ENCODE results near the gene SUSD4. TPM values are rescaled to one million over a fixed set of nuclear protein-coding genes. Genes with fewer than 3 reads are reported as not detected.

SUSD4 gene
- total and polyA plus RNA-seq, 2 of the 8 experiments (the other 6 are each of a cell fraction or from before 2014, with no cell fraction given), result 3.9 to 5.2 TPM

GRCh38 chr1:223200903-223201302 lies 163.1 kb downstream of the SUSD4 start:
- H2AK5ac ChIP-seq (ENCODE audit: low read depth, low read length), result no peak overlapping the region
- H3K56ac ChIP-seq (replicated peaks; ENCODE audit: insufficient read length, low read depth, low read length), result no peak overlapping the region
- H3K9me3 ChIP-seq (ENCODE audit: insufficient read depth in 2 of 2, low read depth in 1 of 2, low read length in 1 of 2), result no peaks in the 10 kb centered on the region
- H3K23ac ChIP-seq (ENCODE audit: insufficient read length), result no peak overlapping the region
- H3K14ac ChIP-seq (ENCODE audit: insufficient read length), result no peak overlapping the region
- no peaks in the 10 kb centered on the region for H3K36me3 ChIP-seq (ENCODE audit: control insufficient read depth in 2 of 4, insufficient read depth in 4 of 4, low read length in 3 of 4)
- H4K5ac ChIP-seq (ENCODE audit: insufficient read length, low read depth, low read length), result no peak overlapping the region
- H3K27me3 ChIP-seq (replicated peaks in 1 of 4; ENCODE audit: control insufficient read depth in 3 of 4, extremely low read depth in 1 of 4, insufficient read depth in 3 of 4, low read length in 3 of 4), result no peaks in the 10 kb centered on the region
- H3K4me2 ChIP-seq (ENCODE audit: insufficient read depth in 1 of 2, low read depth in 2 of 2, low read length in 2 of 2), result no peak overlapping the region
- FAIRE-seq (no peak), DNase-seq (ENCODE audit: low read depth in 1 of 2, low spot score in 2 of 2) (no peak)
- no peaks in the 10 kb centered on the region; a peak in 1 of 7 replicates for H3K4me1 ChIP-seq (replicated peaks in 1 of 4; ENCODE audit: control insufficient read depth in 3 of 4, insufficient read depth in 4 of 4, low read length in 3 of 4)
- no peaks in the 10 kb centered on the region for H3K23me2 ChIP-seq (ENCODE audit: low read depth, low read length)
- no peak overlapping the region for H3K9ac ChIP-seq (replicated peaks in 1 of 4; ENCODE audit: extremely low read depth in 1 of 4, low read depth in 3 of 4, low read length in 3 of 4)
- no peak overlapping the region for H2BK15ac ChIP-seq (ENCODE audit: low read length)
- H3K79me2 ChIP-seq (ENCODE audit: control insufficient read depth in 1 of 2, insufficient read depth in 2 of 2, low read length in 2 of 2), result no peaks in the 10 kb centered on the region
- no peak overlapping the region for H4K8ac ChIP-seq (ENCODE audit: extremely low read depth, insufficient read depth, low read length)
- H4K20me1 ChIP-seq (replicated peaks in 1 of 2; ENCODE audit: control insufficient read depth in 1 of 2, insufficient read depth in 2 of 2, low read length in 2 of 2), result peaks cover 0 to 3% of the 10 kb centered on the region in 2 experiments
- no peak overlapping the region for H3K18ac ChIP-seq (ENCODE audit: extremely low read depth, low read length)
- POLR2A ChIA-PET (ENCODE audit: partially characterized antibody), result no interaction called here
- H4K91ac ChIP-seq (replicated peaks; ENCODE audit: insufficient read length, low read length), result no peak overlapping the region
- TF ChIP-seq KDM4A (IDR thresholded peaks at IDR 0.05; ENCODE audit: low read depth, low read length, severe bottlenecking), result no peak
- no peak for TF ChIP-seq CHD1 (IDR thresholded peaks at IDR 0.05; ENCODE audit: low read depth, low read length)
- TF ChIP-seq JUND (IDR thresholded peaks at IDR 0.05; ENCODE audit: low read length), result no peak
- no peak for TF ChIP-seq CBX8 (IDR thresholded peaks at IDR 0.05; ENCODE audit: borderline replicate concordance, low read depth, low read length)
- no peak for TF ChIP-seq USF2 (IDR thresholded peaks at IDR 0.05; ENCODE audit: low read length)
- no peak for TF ChIP-seq TEAD4 (IDR thresholded peaks at IDR 0.05; ENCODE audit: low read depth, low read length)
- TF ChIP-seq SP4 (IDR thresholded peaks at IDR 0.05; ENCODE audit: low read length), result no peak
- no peak for TF ChIP-seq TAF1 (IDR thresholded peaks at IDR 0.05; ENCODE audit: low read depth, low read length)
- TF ChIP-seq RNF2 (IDR thresholded peaks at IDR 0.05; ENCODE audit: borderline replicate concordance, low read depth, low read length, missing control alignments, poor library complexity, severe bottlenecking), result no peak
- no peak for TF ChIP-seq HDAC2 (IDR thresholded peaks at IDR 0.05; ENCODE audit: borderline replicate concordance in 1 of 2, low read depth in 2 of 2, low read length in 2 of 2)
- H3K4ac ChIP-seq (replicated peaks; ENCODE audit: insufficient read length, low read depth, low read length), result no peak overlapping the region
- H3K27ac ChIP-seq (ENCODE audit: low read depth, low read length), result no peak overlapping the region
- no peak overlapping the region for H2BK12ac ChIP-seq (ENCODE audit: low read depth, low read length)
- no peaks in the 10 kb centered on the region for H3K79me1 ChIP-seq (ENCODE audit: low read depth, low read length)
- H3K4me3 ChIP-seq (ENCODE audit: extremely low read depth in 1 of 4, insufficient read depth in 2 of 4, low read depth in 3 of 4, low read length in 4 of 4), result no peak overlapping the region
- no peak overlapping the region for H2BK20ac ChIP-seq (ENCODE audit: low read length)
- CTCF ChIA-PET (ENCODE audit: partially characterized antibody), result interaction anchor here (0.8 to 1.1 kb wide), 2 partner anchors 267 to 470 kb away, joined by 3 read pairs; no protein-coding TSS in a partner anchor
- H2BK120ac ChIP-seq (replicated peaks; ENCODE audit: low read depth, low read length), result no peak overlapping the region
- 94% methylated on average over 6 of the region's 6 CpGs; no CpG with 5 or more reads in 1 of the 2 experiments for WGBS, 2 experiments (ENCODE audit: extremely low coverage in 1 of 2, insufficient coverage in 1 of 2, insufficient read length in 1 of 2, insufficient replicate concordance in 2 of 2, low coverage in 1 of 2, low lambda C conversion rate in 2 of 2, missing lambda C conversion rate in 1 of 2)
- no peak overlapping the region for H2AFZ ChIP-seq (ENCODE audit: low read length)
- H2BK5ac ChIP-seq (ENCODE audit: low read depth, low read length), result no peak overlapping the region

Data from H1 (cell line).